BLaER1 treated with 17β-estradiol and CSF1 and Interleukin-3, amounts not matched to agents 10 nM and 100 nM (cell line): ENCODE measurements around the gene RHBDD3.

Source experiments
- H3K27ac ChIP-seq, 11 experiments: shearing (Covaris generic); formaldehyde crosslinking; 2 replicates each; pipeline ENCODE4 v1.8.1; 2022
- H3K27me3 ChIP-seq, 11 experiments: shearing (Covaris generic); formaldehyde crosslinking; 2 replicates each; pipeline ENCODE4 v1.8.1; 2022
- H3K36me3 ChIP-seq, 11 experiments: shearing (Covaris generic); formaldehyde crosslinking; 2 replicates each; pipeline ENCODE4 v1.8.1; 2022
- H3K4me1 ChIP-seq, 10 experiments: shearing (Covaris generic); formaldehyde crosslinking; 2 replicates each; pipeline ENCODE4 v1.8.1; 2022
- H3K4me2 ChIP-seq, 11 experiments: shearing (Covaris generic); formaldehyde crosslinking; 2 replicates each; pipeline ENCODE4 v1.8.1; 2022
- H3K4me3 ChIP-seq, 10 experiments: shearing (Covaris generic); formaldehyde crosslinking; 2 replicates each; pipeline ENCODE4 v1.8.1; 2022
- H3K9ac ChIP-seq, 11 experiments: shearing (Covaris generic); formaldehyde crosslinking; 2 replicates each; pipeline ENCODE4 v1.8.1; 2022
- H3K9me3 ChIP-seq, 11 experiments: shearing (Covaris generic); formaldehyde crosslinking; replicated peaks in 1 of 11; 2 replicates each; pipeline ENCODE4 v1.8.1; 2022
- H4K20me1 ChIP-seq, 11 experiments: shearing (Covaris generic); formaldehyde crosslinking; 2 replicates each; pipeline ENCODE4 v1.8.1; 2022
- Cebpa-rat ChIP-seq, 11 experiments: shearing (Covaris generic); IDR thresholded peaks; 2 replicates each; pipeline ENCODE4 v1.8.1; 2022

The RHBDD3 gene

DNA sequence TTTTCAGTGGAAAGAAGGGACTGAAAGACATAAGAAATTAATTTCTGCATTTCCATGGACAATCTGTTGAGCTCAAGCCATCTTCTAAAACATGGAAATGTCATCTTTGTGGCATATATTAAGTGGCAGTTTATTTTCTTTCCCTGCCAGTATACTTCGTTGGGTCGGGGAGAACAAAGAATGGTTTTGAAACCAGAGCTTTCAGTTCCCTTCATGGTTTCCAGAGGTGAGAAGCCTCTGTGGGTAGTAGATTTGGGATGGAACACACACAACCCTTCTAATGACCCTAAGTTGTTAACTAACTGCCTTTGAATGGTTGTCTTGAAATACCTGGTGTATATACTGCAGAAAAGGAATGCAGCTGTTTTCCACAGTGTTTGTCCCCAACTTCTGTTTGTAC lies 21.1 kb upstream of the RHBDD3 start:
- Histone ChIP-seq H3K9ac (peak overlapping the region in 2 of 11 experiments; percentile 1 to 54; a peak in 1 of 22 replicates), H3K36me3 (peaks cover 100% of the 10 kb centered on the region in 11 experiments), H3K27me3 (no peaks in the 10 kb centered on the region), H3K4me2 (no peak overlapping the region), H3K27ac (no peak overlapping the region), H4K20me1 (peaks cover 98 to 100% (median 100%) of the 10 kb centered on the region in 11 experiments), H3K4me3 (no peak overlapping the region), H3K4me1 (peaks cover 0 to 4% (median 0%) of the 10 kb centered on the region in 10 experiments; a peak in 3 of 20 replicates), H3K9me3 (no peaks in the 10 kb centered on the region)
- no peak for TF ChIP-seq Cebpa-rat (IDR thresholded peaks at IDR 0.05)

- Histone ChIP-seq H3K4me3 (no peak overlapping the region), H3K9ac (no peak overlapping the region), H3K4me2 (no peak overlapping the region), H4K20me1 (peaks cover 100% of the 10 kb centered on the region in 11 experiments), H3K36me3 (peaks cover 100% of the 10 kb centered on the region in 11 experiments), H3K4me1 (peaks cover 0 to 4% (median 0%) of the 10 kb centered on the region in 10 experiments; a peak in 3 of 20 replicates), H3K27ac (no peak overlapping the region), H3K27me3 (no peaks in the 10 kb centered on the region), H3K9me3 (no peaks in the 10 kb centered on the region)
- no peak for TF ChIP-seq Cebpa-rat (IDR thresholded peaks at IDR 0.05)
Measured at GRCh38 chr22:29284196-29284595, 16.4 kb upstream of the RHBDD3 start.

DNA sequence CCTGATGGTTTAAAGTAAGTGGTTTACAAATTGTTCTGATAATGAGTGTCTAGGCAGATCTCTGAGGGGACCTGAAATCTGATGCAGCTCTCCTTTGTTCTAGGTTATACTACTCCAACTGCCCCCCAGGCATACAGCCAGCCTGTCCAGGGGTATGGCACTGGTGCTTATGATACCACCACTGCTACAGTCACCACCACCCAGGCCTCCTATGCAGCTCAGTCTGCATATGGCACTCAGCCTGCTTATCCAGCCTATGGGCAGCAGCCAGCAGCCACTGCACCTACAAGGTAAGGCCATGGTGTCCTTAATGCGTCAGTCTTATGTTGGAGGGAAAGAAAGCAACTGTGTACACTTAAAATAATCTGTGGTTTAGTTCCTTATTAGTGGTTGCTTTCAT lies 10.1 kb upstream of the RHBDD3 start:
- no peak overlapping the region for H3K4me3 ChIP-seq
- no peak overlapping the region for H3K9ac ChIP-seq
- peaks cover 100% of the 10 kb centered on the region in 11 experiments for H4K20me1 ChIP-seq
- H3K27ac ChIP-seq = no peak overlapping the region
- no peaks in the 10 kb centered on the region for H3K27me3 ChIP-seq
- H3K9me3 ChIP-seq = no peaks in the 10 kb centered on the region
- peaks cover 100% of the 10 kb centered on the region in 11 experiments for H3K36me3 ChIP-seq
- no peak overlapping the region for H3K4me2 ChIP-seq
- no peak for TF ChIP-seq Cebpa-rat (IDR thresholded peaks at IDR 0.05)
- peaks cover 0 to 41% (median 7%) of the 10 kb centered on the region in 10 experiments; a peak in 10 of 20 replicates for H3K4me1 ChIP-seq

DNA sequence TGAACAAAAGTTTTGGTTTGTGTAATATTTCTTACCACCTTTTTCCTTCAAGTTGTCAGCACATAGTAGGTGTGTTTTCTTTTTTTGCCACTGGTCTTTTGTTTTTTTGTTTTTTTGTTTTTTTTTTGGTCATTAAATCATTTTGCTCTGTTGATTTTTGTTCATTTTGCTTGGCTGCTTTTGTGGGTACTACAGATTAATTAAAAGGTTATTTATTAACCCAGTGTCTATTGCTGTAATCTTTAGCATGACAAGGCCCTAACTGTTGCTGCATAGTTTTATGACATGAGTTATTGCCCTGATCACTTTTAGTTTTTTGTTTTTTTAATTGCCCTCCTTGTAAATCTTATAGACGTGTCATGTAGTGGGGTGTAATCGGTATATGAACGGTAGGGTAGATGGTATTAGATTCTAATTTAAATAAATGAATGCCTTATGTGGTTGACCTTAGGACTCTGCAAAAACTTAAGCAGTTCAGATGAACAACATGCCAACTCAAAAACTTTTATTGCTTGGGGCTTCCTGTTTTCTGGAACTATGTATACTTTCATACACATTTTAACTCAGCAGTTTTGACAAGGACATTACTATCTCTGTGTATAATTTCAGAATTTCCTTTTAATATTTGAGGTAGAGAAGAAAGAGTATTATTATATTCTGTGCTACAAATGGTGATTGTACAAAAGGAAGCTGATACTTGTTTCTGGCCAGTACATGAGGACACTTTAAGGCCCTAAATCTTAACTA lies 8.2 kb upstream of the RHBDD3 start:
- Histone ChIP-seq H3K27ac (no peak overlapping the region), H3K9ac (no peak overlapping the region), H3K27me3 (no peaks in the 10 kb centered on the region), H3K4me3 (no peak overlapping the region), H3K36me3 (peaks cover 100% of the 10 kb centered on the region in 11 experiments), H3K4me1 (peaks cover 16 to 60% (median 26%) of the 10 kb centered on the region in 10 experiments), H3K9me3 (no peaks in the 10 kb centered on the region), H4K20me1 (peaks cover 100% of the 10 kb centered on the region in 11 experiments), H3K4me2 (peak overlapping the region in 1 of 11 experiments; percentile 24; a peak in 1 of 22 replicates)
- no peak for TF ChIP-seq Cebpa-rat (IDR thresholded peaks at IDR 0.05)

GRCh38 chr22:29275167-29275566 lies 7.4 kb upstream of the RHBDD3 start:
- peak overlapping the region in 1 of 11 experiments; percentile 24; a peak in 1 of 22 replicates for H3K4me2 ChIP-seq
- no peaks in the 10 kb centered on the region for H3K27me3 ChIP-seq
- H3K9me3 ChIP-seq = no peaks in the 10 kb centered on the region
- peaks cover 25 to 68% (median 34%) of the 10 kb centered on the region in 10 experiments for H3K4me1 ChIP-seq
- H3K9ac ChIP-seq = no peak overlapping the region
- no peak overlapping the region for H3K4me3 ChIP-seq
- H4K20me1 ChIP-seq = peaks cover 100% of the 10 kb centered on the region in 11 experiments
- TF ChIP-seq Cebpa-rat (IDR thresholded peaks at IDR 0.05) = no peak
- H3K27ac ChIP-seq = no peak overlapping the region
- peaks cover 96 to 100% (median 100%) of the 10 kb centered on the region in 11 experiments for H3K36me3 ChIP-seq

GRCh38 chr22:29272624-29273023 lies 4.8 kb upstream of the RHBDD3 start:
- Histone ChIP-seq H3K27me3 (no peaks in the 10 kb centered on the region), H3K27ac (no peak overlapping the region), H4K20me1 (peaks cover 91 to 94% (median 93%) of the 10 kb centered on the region in 11 experiments), H3K36me3 (peaks cover 70 to 89% (median 85%) of the 10 kb centered on the region in 11 experiments), H3K9me3 (no peaks in the 10 kb centered on the region), H3K4me3 (no peak overlapping the region), H3K4me2 (peak overlapping the region in 9 of 11 experiments; percentile 3 to 98 (median 94); a peak in 13 of 22 replicates), H3K9ac (no peak overlapping the region), H3K4me1 (peaks cover 31 to 73% (median 41%) of the 10 kb centered on the region in 10 experiments)
- no peak for TF ChIP-seq Cebpa-rat (IDR thresholded peaks at IDR 0.05)

DNA sequence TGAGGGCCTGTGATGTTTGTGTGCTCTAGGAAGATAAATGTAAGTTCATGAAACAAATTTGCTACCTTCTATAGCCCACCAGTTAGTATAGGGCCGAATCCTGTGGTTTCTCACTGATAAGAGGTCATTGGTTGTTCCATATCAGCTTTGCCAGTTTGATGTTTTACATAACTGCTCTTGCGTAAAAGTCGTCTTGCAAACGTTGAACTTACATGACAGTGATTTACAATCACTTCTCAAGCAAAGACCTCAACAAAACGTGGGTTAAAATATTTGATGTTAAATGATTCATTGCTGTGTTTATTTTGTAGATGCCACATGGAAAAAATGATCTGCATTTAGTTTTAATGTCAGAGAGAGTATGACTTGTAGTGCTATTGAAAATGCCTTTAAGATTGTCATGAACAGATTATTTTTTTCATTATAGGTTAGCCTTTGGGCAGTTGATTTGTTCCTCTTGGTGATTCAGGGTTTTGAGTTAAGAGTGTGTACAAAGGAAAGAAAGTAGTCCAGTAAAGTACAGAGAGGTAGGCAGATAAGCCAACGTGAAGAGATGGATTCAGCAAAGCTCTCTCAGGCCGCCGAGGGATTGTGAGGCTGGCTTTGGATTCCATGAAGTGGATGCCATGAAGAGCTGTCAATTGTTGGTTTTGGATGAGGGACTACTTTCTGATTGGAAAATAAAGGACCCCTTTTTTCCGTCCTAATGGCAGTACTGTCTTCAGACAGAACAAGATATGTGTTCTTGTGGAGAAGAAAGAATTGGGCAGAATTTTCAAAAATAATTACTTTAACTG lies 2.9 kb upstream of the RHBDD3 start:
- Histone ChIP-seq H3K4me3 (peak overlapping the region; percentile 88 to 98 (median 95)), H3K9me3 (no peaks in the 10 kb centered on the region), H3K9ac (peak overlapping the region; percentile 98 to 100 (median 100)), H4K20me1 (peaks cover 71 to 74% (median 73%) of the 10 kb centered on the region in 11 experiments), H3K27ac (peak overlapping the region in 5 of 11 experiments; percentile 99 to 100 (median 100); a peak in 7 of 22 replicates), H3K36me3 (peaks cover 53 to 79% (median 70%) of the 10 kb centered on the region in 11 experiments), H3K4me2 (peak overlapping the region; percentile 80 to 100 (median 97)), H3K4me1 (peaks cover 45 to 72% (median 54%) of the 10 kb centered on the region in 10 experiments), H3K27me3 (no peaks in the 10 kb centered on the region)
- TF ChIP-seq Cebpa-rat (IDR thresholded peaks at IDR 0.05) = no peak

DNA sequence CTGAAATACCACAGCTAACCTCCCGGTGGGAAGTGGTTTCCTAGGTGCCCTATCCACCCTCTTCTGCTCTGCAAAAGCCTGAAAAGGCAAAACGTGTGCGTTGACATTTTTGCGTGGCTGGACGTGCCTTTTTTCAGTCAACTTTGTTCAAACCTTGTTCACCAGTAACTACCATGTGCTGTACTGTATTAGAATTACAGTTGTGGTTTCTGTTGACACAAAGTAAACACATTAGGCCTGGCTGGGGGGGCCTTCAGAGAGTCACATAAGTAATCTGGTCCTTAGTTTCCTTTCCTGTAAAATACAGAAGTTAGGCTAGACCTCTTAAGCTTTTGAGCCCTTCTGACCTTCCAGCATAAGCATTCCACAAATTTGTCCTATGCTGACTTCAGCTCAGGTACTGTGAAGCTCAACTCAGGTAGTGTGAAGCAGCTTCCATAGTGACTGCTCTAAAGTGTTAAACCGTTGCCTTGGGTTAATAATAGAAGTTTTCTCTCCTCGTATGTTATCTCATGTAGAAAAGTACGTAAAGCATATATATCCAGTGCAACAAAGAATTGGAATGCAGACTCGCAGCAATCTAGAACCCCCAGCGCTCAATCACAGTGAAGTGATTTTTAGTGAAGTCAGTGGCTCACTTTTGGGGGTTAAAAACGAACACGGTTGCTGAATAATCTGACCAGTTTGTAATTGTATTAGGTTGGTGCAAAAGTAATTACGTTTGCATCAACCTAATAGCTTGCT lies 2.1 kb upstream of the RHBDD3 start:
- Histone ChIP-seq H3K9ac (peak overlapping the region; percentile 98 to 100 (median 100)), H3K9me3 (no peaks in the 10 kb centered on the region), H3K4me1 (peaks cover 53 to 68% (median 59%) of the 10 kb centered on the region in 10 experiments), H4K20me1 (peaks cover 63 to 71% (median 66%) of the 10 kb centered on the region in 11 experiments), H3K36me3 (peaks cover 52 to 79% (median 70%) of the 10 kb centered on the region in 11 experiments), H3K27ac (peak overlapping the region in 10 of 11 experiments; percentile 99 to 100 (median 100); a peak in 20 of 22 replicates), H3K4me3 (peak overlapping the region; percentile 88 to 98 (median 95)), H3K27me3 (no peaks in the 10 kb centered on the region), H3K4me2 (peak overlapping the region; percentile 80 to 100 (median 97))
- TF ChIP-seq Cebpa-rat (IDR thresholded peaks at IDR 0.05) = no peak
